Liver (tissue), 9 donors: ENCODE data around the gene IFT25. TPM values are rescaled to one million over a fixed set of nuclear protein-coding genes. Genes with fewer than 3 reads are reported as not detected.

ENCODE experiments used
- DNase-seq: peaks from one replicate; pipeline ENCODE4 v3.0.0-alpha.2; 2017; ENCODE audit warnings: low spot score
- H3K27ac ChIP-seq, 2 donors: one replicate each; pipeline ENCODE4 v1.7.0; 2013; ENCODE audit warnings: inconsistent platforms in 2 of 2, low read length in 2 of 2, control low read depth in 1 of 2, low read depth in 1 of 2, mild to moderate bottlenecking in 1 of 2
- H3K27me3 ChIP-seq, 4 donors: one replicate each; pipeline versions ENCODE4 v1.6.1 to v1.7.0; 2013; ENCODE audit warnings: low read length in 3 of 4, inconsistent platforms in 1 of 4, mild to moderate bottlenecking in 1 of 4, moderate library complexity in 1 of 4; ENCODE audit not compliant: control insufficient read depth in 4 of 4, insufficient read depth in 4 of 4
- H3K36me3 ChIP-seq, 4 donors: one replicate each; pipeline versions ENCODE4 v1.6.1 to v1.7.0; 2013; ENCODE audit warnings: low read length in 3 of 4, mild to moderate bottlenecking in 3 of 4, low read depth in 1 of 4, moderate library complexity in 1 of 4; ENCODE audit not compliant: control insufficient read depth in 4 of 4, insufficient read depth in 3 of 4
- H3K4me1 ChIP-seq, 4 donors: one replicate each; pipeline versions ENCODE4 v1.6.1 to v1.7.0; 2013; ENCODE audit warnings: low read length in 3 of 4, mild to moderate bottlenecking in 3 of 4, moderate library complexity in 1 of 4; ENCODE audit not compliant: control insufficient read depth in 4 of 4, insufficient read depth in 4 of 4
- H3K4me3 ChIP-seq, 3 donors: one replicate each; pipeline versions ENCODE4 v1.6.1 to v1.7.0; 2013; ENCODE audit warnings: low read length in 3 of 3, control low read depth in 1 of 3, low read depth in 1 of 3, mild to moderate bottlenecking in 1 of 3
- H3K9ac ChIP-seq, 2 donors: one replicate each; pipeline ENCODE4 v1.7.0; 2013; ENCODE audit warnings: low read length in 2 of 2, mild to moderate bottlenecking in 2 of 2, moderate library complexity in 2 of 2, control low read depth in 1 of 2, low read depth in 1 of 2
- H3K9me3 ChIP-seq, 4 donors: one replicate each; pipeline versions ENCODE4 v1.6.1 to v1.7.0; 2013; ENCODE audit warnings: low read length in 3 of 4; ENCODE audit not compliant: control insufficient read depth in 4 of 4
- CTCF ChIP-seq: fragments of 150-350 bp; IDR thresholded peaks from 2 replicates; pipeline ENCODE4 v1.5.1; 2017; ENCODE audit warnings: improper control_type of control experiment, low read depth, low read length; ENCODE audit not compliant: missing input control
- EGR1 ChIP-seq, 2 donors: IDR thresholded peaks; 2 replicates each; pipeline ENCODE4 v1.6.1; 2016 to 2018; ENCODE audit warnings: antibody characterized with exemption in 2 of 2, low read depth in 2 of 2
- FOXA1 ChIP-seq: IDR thresholded peaks from 2 replicates; pipeline ENCODE4 v1.6.1; 2016; ENCODE audit warnings: antibody characterized with exemption
- FOXA2 ChIP-seq: IDR thresholded peaks from 2 replicates; pipeline ENCODE4 v1.6.1; 2016; ENCODE audit warnings: antibody characterized with exemption
- GABPA ChIP-seq, 2 donors: IDR thresholded peaks in 1 of 2; conservative IDR thresholded peaks in 1 of 2; 2 replicates each; pipeline ENCODE4 v1.6.1; 2016; ENCODE audit warnings: antibody characterized with exemption in 2 of 2, mild to moderate bottlenecking in 1 of 2, moderate library complexity in 1 of 2
- HNF4A ChIP-seq, 2 donors: conservative IDR thresholded peaks; 2 replicates each; pipeline ENCODE4 v1.6.1; 2016; ENCODE audit warnings: antibody characterized with exemption in 2 of 2, mild to moderate bottlenecking in 2 of 2
- HNF4G ChIP-seq: IDR thresholded peaks from 2 replicates; pipeline ENCODE4 v1.6.1; 2016; ENCODE audit warnings: antibody characterized with exemption
- JUND ChIP-seq, 2 donors: IDR thresholded peaks; 2 replicates each; pipeline ENCODE4 v1.6.1; 2016; ENCODE audit warnings: antibody characterized with exemption in 2 of 2
- NR2F2 ChIP-seq: IDR thresholded peaks from 2 replicates; pipeline ENCODE4 v1.6.1; 2016; ENCODE audit warnings: antibody characterized with exemption
- RXRA ChIP-seq, 2 donors: IDR thresholded peaks; 2 replicates each; pipeline ENCODE4 v1.6.1; 2017 to 2018; ENCODE audit warnings: antibody characterized with exemption in 2 of 2, mild to moderate bottlenecking in 1 of 2
- TAF1 ChIP-seq: conservative IDR thresholded peaks from 2 replicates; pipeline ENCODE4 v1.6.1; 2016; ENCODE audit warnings: antibody characterized with exemption, mild to moderate bottlenecking
- YY1 ChIP-seq: IDR thresholded peaks from 2 replicates; pipeline ENCODE4 v1.6.1; 2016; ENCODE audit warnings: antibody characterized with exemption, mild to moderate bottlenecking
- WGBS: extraction: QIAGEN DNeasy Blood & Tissue Kit; methylation state at CpG from one replicate; pipeline ENCODE4 v1.1.7; 2013; 5-methylcytosine and 5-hydroxymethylcytosine counted together
- polyA plus RNA-seq, 2 donors: library from polyadenylated mRNA; stranded (reverse) in 1 of 2; unstranded in 1 of 2; fragments of 200-250 nt in 1 of 2; fragments of >200 nt in 1 of 2; fragmentation: Nextera tagmentation in 1 of 2; extraction: Ambion mirVana in 1 of 2; gene quantifications; one replicate each; pipeline versions ENCODE4 v1.2.1 to v1.2.3, GENCODE V29; 2013 to 2015
- total RNA-seq, 2 donors: library from RNA; depleted of rRNA; stranded (reverse); fragments of >200 nt; gene quantifications; one replicate each; pipeline ENCODE4 v1.2.3, GENCODE V29; 2014
- TF ChIP-seq, protein P1 (sequence below): IDR thresholded peaks from 2 replicates; pipeline ENCODE4 v1.6.1; 2016; ENCODE audit warnings: antibody characterized with exemption
- TF ChIP-seq, protein P2 (sequence below): IDR thresholded peaks from 2 replicates; pipeline ENCODE4 v1.6.1; 2016; ENCODE audit warnings: antibody characterized with exemption, mild to moderate bottlenecking
- donor health status: healthy.
- donor health status: healthy.
- donor health status: healthy.
- donor health status: healthy.
- donor health status: healthy.

The IFT25 gene
- total and polyA plus RNA-seq, 4 donors: 8.6 to 37.4 (median 15.6) TPM

DNA sequence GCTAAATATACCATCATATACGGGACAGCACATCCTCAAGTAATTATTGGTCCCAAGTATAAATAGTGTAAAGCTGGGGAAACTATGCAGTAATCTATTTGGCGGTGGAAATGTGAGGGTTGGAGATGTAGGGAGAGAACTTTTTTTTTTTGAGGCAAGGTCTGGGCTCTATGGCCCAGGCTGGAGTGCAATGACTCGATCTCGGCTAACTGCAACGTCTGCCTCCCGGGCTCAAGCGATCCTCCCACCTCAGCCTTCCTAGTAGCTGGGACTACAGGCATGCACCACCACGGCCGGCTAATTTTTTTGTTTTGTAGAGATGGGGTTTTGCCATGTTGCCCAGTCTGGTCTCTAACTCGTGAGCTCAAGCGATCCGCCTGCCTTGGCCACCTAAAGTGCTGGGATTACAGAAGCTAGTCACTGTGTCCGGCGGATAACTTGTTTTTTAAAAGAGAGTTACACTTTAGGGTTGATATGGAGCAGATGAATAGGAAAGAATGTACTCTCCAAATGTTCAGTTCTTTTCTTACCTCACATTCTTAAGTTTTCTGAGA lies 1.9 kb downstream of the IFT25 start:
- Histone ChIP-seq H3K4me1 (peaks cover 2 to 21% (median 17%) of the 10 kb centered on the region in 4 donors), H3K27me3 (no peaks in the 10 kb centered on the region), H3K9me3 (no peaks in the 10 kb centered on the region), H3K9ac (no peak overlapping the region), H3K27ac (no peak overlapping the region), H3K36me3 (no peaks in the 10 kb centered on the region), H3K4me3 (no peak overlapping the region)
- WGBS: 98% methylated on average over 14 of the region's 14 CpGs
- DNase-seq: no peak
- TF ChIP-seq RXRA (IDR thresholded peaks at IDR 0.05): no peak
- no peak for TF ChIP-seq HNF4G
- TF ChIP-seq FOXA1: no peak
- TF ChIP-seq YY1: no peak
- TF ChIP-seq GABPA (IDR thresholded peaks at IDR 0.05 in 1 of 2, conservative IDR thresholded peaks at IDR 0.05 in 1 of 2): no peak
- no peak for TF ChIP-seq EGR1 (IDR thresholded peaks at IDR 0.05; ENCODE audit: low read depth in 2 of 2)
- TF ChIP-seq FOXA2: no peak
- TF ChIP-seq, protein P1, sequence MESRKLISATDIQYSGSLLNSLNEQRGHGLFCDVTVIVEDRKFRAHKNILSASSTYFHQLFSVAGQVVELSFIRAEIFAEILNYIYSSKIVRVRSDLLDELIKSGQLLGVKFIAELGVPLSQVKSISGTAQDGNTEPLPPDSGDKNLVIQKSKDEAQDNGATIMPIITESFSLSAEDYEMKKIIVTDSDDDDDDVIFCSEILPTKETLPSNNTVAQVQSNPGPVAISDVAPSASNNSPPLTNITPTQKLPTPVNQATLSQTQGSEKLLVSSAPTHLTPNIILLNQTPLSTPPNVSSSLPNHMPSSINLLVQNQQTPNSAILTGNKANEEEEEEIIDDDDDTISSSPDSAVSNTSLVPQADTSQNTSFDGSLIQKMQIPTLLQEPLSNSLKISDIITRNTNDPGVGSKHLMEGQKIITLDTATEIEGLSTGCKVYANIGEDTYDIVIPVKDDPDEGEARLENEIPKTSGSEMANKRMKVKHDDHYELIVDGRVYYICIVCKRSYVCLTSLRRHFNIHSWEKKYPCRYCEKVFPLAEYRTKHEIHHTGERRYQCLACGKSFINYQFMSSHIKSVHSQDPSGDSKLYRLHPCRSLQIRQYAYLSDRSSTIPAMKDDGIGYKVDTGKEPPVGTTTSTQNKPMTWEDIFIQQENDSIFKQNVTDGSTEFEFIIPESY: no peak
- no peak for TF ChIP-seq JUND (IDR thresholded peaks at IDR 0.05)
- TF ChIP-seq NR2F2: no peak
- TF ChIP-seq, protein P2, sequence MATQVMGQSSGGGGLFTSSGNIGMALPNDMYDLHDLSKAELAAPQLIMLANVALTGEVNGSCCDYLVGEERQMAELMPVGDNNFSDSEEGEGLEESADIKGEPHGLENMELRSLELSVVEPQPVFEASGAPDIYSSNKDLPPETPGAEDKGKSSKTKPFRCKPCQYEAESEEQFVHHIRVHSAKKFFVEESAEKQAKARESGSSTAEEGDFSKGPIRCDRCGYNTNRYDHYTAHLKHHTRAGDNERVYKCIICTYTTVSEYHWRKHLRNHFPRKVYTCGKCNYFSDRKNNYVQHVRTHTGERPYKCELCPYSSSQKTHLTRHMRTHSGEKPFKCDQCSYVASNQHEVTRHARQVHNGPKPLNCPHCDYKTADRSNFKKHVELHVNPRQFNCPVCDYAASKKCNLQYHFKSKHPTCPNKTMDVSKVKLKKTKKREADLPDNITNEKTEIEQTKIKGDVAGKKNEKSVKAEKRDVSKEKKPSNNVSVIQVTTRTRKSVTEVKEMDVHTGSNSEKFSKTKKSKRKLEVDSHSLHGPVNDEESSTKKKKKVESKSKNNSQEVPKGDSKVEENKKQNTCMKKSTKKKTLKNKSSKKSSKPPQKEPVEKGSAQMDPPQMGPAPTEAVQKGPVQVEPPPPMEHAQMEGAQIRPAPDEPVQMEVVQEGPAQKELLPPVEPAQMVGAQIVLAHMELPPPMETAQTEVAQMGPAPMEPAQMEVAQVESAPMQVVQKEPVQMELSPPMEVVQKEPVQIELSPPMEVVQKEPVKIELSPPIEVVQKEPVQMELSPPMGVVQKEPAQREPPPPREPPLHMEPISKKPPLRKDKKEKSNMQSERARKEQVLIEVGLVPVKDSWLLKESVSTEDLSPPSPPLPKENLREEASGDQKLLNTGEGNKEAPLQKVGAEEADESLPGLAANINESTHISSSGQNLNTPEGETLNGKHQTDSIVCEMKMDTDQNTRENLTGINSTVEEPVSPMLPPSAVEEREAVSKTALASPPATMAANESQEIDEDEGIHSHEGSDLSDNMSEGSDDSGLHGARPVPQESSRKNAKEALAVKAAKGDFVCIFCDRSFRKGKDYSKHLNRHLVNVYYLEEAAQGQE: no peak

- no peak overlapping the region for H3K9ac ChIP-seq
- 96% methylated on average over 6 of the region's 6 CpGs for WGBS
- peaks cover 2 to 21% (median 17%) of the 10 kb centered on the region in 4 donors for H3K4me1 ChIP-seq
- no peak for TF ChIP-seq NR2F2
- no peak for TF ChIP-seq CTCF
- no peak for TF ChIP-seq GABPA (IDR thresholded peaks at IDR 0.05 in 1 of 2, conservative IDR thresholded peaks at IDR 0.05 in 1 of 2)
- TF ChIP-seq EGR1 (IDR thresholded peaks at IDR 0.05; ENCODE audit: low read depth in 2 of 2): no peak
- TF ChIP-seq RXRA (IDR thresholded peaks at IDR 0.05): no peak
- no peak for TF ChIP-seq TAF1
- TF ChIP-seq HNF4A (conservative IDR thresholded peaks at IDR 0.05): no peak
- no peak for TF ChIP-seq YY1
- no peaks in the 10 kb centered on the region for H3K36me3 ChIP-seq
- no peak for DNase-seq
- H3K9me3 ChIP-seq: no peaks in the 10 kb centered on the region
- H3K27ac ChIP-seq: no peak overlapping the region
- no peaks in the 10 kb centered on the region for H3K27me3 ChIP-seq
- no peak overlapping the region for H3K4me3 ChIP-seq
These were observed 2.4 kb downstream of the IFT25 start for GRCh38 chr1:53943090-53943489.
